NOMO-1 treated with dmso at 0.1 percent for 144 hours (cell line): ENCODE measurements around the gene WDFY4.

Source experiments
- DNase-seq: peaks from one replicate; lab custom pipeline; 2025; ENCODE audit not compliant: unreplicated experiment; lab: John Stamatoyannopoulos, UW

Gene WDFY4

GRCh38 chr10:48897441-48897790 lies 212.7 kb downstream of the WDFY4 start:
- DNase-seq, result no peak

GRCh38 chr10:48898426-48898825 lies 213.8 kb downstream of the WDFY4 start:
- no peak for DNase-seq

GRCh38 chr10:48899781-48900180 lies 215.1 kb downstream of the WDFY4 start:
- DNase-seq, result no peak

DNA sequence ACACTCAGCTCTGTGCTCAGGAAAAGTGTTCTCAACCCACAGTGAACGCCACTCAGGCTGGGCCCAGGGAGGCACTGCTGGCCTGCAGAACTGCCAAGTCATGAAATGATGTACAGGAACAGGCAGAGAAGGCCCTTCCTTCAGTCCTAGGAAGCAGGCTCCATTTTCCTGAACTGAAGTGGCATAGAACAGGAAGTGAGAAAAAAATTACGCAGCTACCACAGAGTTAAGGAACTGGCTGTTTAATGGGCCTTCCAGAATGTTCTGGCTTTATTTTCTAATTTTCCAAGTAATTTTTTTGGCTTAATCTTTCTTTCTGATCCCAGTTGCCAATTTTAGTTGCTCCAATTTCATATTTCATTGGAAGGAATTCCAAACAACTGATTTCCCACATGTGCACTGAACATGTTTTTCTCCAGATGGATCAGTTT lies 215.7 kb downstream of the WDFY4 start:
- peak; percentile 32 for DNase-seq

DNA sequence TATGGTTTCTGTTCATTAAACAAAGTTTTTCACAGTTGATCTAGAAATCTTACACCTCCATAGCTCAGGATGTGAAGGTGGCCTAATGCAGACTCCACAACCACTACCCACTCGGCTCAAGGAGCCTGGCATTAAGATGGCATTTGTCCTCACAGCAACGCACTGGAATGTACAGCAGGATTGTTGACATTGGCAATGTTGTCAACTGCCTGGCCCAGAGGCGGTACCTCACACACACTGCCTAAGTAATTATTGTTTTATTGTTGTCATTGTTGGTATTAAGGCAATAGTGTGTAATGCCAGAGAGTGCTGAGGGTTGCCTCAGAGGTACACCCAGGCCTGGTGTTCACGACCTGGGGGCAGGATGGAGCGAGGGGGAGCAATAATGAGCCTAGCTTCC lies 216.6 kb downstream of the WDFY4 start:
- no peak for DNase-seq

DNA sequence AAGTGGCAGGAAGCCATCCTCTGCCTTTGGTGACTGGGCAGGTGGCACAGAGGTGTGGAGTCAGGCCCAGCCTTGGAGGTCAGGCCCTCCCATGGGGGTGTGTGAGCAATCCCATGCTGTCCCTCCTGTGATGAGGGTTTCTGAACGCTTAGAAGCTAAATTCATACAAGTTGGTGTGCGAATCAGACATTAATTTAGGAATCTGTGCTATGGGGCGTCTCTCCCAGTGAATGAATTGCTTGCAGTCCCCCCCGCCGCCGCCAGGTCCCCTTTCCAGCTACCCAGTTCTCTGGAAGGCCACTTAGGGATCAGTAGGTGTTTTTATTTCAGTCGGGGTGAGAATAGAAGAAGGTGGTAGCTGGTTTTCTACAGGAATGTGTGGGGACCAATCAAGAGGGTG lies 217.4 kb downstream of the WDFY4 start:
- no peak for DNase-seq

- DNase-seq, result no peak
Measured at GRCh38 chr10:48903151-48903550, 218.5 kb downstream of the WDFY4 start.

GRCh38 chr10:48904861-48905260 lies 220.2 kb downstream of the WDFY4 start:
- no peak for DNase-seq

- DNase-seq, result no peak
Measured at GRCh38 chr10:48905311-48905710, 220.6 kb downstream of the WDFY4 start.

GRCh38 chr10:48906841-48907240 lies 222.2 kb downstream of the WDFY4 start:
- DNase-seq, result no peak

- no peak for DNase-seq
Measured at GRCh38 chr10:48907730-48908129, 223.1 kb downstream of the WDFY4 start.

GRCh38 chr10:48910548-48910947 lies 225.9 kb downstream of the WDFY4 start:
- DNase-seq, result no peak

GRCh38 chr10:48913674-48914073 lies 229.0 kb downstream of the WDFY4 start:
- DNase-seq, result no peak

- DNase-seq, result no peak
Measured at GRCh38 chr10:48923748-48924147, 239.1 kb downstream of the WDFY4 start.

DNA sequence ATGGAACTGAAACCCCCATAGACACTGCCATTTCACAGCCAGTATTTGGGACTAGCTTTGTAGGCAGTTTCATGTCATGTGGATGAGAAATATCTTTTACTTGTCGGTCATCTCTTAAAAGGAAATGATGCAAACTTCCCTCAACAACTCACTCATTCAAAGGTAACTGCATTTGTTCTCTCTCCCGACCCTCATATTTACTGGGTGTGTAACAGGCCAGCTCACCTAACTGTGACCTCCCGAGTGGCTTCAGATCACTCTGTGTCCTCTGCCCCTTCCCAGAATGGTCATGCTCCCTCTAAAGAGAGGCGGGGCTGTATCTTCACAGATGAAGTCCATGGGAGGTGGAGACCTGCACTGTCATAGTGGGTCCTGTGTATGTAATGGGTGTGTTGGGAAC lies 240.3 kb downstream of the WDFY4 start:
- DNase-seq, result no peak

DNA sequence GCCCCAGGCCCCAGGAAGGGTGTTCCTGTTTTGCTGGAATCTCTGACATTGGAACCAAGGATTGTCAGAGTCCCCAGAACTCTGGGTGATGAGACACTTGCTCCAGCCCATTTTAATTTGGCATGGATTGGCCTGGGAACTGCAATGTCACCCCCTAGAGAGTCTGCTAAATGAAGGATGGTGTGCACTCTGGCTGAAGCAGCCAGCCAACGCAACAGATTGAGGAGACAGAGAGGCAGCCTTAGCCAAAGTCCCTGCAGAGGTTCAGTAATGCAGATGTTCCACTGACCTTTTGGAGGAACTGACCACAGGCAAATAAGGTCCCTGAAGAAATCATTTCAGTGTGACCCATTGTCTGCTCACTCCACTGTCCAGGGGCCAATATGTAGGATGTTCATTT lies 241.6 kb downstream of the WDFY4 start:
- DNase-seq, result no peak

GRCh38 chr10:48926764-48927540 lies 242.3 kb downstream of the WDFY4 start:
- DNase-seq, result no peak

DNA sequence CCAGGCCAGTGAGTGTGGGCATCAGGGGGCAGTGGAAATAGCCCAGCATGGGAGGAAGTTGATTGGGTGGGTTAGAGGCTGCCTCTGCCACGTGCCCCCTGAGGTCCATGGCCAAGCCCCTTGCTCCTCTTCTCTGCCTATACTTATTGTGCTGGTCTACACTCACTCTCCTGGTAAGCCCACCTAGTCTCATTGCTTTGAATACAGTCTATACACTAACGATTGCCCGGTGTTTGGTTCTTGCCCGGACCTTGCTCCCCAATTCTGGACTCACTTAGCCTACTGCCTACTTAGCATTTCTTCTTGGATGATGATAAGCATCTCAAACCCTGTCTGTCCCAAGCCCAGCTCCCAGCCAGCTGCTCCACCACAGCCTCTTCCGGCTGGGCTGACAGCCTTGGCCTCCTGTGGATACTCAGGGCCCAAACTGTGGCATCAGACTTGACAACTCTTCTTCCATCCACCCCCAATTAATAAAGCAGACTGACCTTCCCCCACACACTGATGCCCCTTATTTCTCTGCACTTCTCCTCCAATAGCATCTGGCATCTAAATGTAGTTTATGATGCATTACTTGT lies 244.8 kb downstream of the WDFY4 start:
- DNase-seq, result no peak

GRCh38 chr10:48931188-48931587 lies 246.5 kb downstream of the WDFY4 start:
- peak; percentile 2 for DNase-seq

GRCh38 chr10:48932831-48933664 lies 248.4 kb downstream of the WDFY4 start:
- DNase-seq, result no peak

DNA sequence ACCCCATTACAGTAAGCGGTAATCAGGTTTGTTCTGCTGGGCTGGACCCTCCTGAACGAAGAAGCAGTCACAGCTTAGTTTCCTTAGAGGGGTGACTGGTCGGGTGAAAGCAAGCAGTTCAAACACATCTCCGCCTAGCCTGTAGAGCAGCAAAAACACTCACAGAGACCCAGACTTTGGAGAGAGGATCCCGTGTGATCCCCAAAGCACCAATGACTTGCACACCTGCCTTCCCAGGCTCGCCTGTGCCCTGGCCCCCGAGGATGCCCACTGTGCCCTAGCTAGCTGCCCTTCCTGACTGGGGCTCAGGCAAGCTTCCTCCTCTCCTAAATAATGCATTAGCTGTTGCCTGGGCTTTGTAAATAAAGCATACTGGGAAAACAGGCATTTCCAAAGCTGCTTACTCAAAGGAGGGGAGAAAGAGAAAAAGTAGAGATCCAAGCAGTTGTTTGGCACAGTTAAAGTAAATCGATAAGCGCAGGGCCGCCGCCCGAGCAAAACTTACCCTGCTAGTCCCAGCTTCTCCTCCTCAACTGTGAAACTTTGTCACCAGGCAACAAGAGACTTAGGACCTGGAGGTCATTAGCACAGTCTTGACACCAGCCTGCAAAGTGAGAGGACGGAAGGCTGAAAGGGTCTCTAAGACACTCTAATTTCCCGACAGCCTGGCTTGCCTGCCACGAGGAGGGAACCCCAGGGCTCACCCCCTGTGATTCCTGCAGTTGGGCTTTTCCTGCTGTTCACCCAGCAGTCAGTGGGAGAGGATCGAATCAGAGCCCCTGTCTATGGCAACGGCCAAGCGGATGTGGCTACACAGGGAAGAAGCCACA lies 250.2 kb downstream of the WDFY4 start:
- no peak for DNase-seq
